GM19035 (cell line): Measurements from ENCODE around the gene COLEC11.

Experiments
- ATAC-seq: cut with Tn5 transposase; IDR thresholded peaks from one replicate; pipeline ENCODE4 v1.9.1; 2021; ENCODE audit not compliant: unreplicated experiment

COLEC11 gene

DNA sequence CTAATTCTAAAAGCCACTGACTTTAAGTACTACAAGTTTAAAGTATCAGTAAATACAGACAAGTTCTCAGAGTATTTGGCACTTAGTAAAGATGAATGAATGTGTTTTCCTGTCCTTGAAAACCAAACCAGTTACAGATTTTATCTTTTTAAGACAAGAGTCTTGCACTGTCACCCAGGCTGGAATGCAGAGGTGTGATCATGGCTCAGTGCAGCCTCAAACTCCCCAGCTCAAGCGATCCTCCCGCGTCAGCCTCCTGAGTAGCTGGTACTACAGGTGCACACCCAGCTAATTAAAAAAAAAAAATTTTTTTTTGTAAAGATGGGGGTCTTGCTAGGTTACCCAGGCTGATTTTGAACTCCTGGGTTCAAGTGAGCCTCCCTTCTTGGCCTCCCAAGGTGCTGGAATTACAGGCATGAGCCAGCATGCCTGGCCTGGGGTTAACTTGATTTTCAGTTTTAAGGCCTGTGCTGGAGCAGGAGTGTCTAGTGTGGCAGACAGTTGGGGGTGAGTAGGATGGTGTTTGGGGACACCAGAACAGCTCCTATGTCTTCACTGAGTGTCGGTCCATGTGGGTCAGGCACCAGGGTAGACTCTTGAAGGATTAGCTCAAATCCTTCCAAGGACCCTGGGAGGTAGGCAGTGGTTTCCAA is 10.2 kb upstream of the COLEC11 start:
- ATAC-seq, result no peak

DNA sequence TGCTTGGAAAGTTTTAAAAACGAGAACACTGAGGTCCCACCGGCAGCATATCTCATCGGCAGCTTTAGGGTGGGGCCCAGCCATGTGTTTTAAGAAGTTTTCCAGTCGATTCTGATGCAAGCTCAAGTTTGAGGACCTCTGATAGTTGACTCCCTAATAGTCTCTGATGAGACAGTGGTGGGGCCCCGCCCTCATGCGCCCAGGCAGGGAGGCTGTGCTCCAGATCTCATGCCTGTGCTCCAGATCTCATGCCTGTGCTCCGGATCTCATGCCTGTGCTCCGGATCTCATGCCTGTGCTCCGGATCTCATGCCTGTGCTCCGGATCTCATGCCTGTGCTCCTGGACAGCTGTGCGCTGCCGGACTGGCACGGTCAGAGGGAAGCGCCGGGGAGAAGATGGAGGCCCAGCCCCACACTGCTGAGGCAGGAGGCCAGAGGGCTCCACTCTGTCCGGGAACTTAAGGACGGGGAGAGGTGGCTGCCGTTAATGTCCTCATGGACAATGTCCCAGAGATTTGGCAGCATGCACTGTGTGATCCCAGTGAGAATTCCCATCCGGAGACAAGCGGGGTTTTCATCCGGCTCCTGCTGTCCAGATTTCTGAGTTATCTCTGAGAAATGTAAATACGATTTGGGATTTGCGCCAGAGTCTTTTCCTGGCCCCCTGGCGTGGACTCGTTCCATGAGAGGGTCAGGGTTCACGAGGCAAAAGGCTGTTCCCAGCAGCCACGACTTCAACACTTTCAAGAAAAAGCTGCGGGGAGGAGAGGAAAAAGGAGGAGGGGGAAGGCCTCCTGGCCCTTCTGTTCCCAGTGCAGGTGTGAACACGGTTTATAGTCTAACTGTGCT is 9.4 kb upstream of the COLEC11 start:
- no peak for ATAC-seq

DNA sequence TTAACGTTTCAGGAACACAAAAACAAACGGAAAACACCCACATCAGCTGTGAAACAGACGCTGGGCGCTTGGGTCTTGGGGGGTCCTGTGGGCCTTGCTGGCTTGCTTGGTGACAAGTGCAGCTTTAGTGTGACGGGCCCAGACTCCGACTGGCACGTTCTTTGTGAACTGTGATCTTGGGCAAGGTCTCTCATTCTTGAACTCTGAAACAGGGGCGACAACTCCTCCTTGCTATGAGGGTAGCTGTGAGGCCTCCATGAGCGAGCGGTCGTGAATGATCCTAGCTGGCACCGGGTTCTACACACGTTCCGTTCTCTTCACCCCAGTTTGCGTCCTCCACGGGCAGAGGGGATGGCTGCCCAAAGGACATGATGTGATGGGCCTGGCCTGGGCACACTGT is 8.7 kb upstream of the COLEC11 start:
- no peak for ATAC-seq

DNA sequence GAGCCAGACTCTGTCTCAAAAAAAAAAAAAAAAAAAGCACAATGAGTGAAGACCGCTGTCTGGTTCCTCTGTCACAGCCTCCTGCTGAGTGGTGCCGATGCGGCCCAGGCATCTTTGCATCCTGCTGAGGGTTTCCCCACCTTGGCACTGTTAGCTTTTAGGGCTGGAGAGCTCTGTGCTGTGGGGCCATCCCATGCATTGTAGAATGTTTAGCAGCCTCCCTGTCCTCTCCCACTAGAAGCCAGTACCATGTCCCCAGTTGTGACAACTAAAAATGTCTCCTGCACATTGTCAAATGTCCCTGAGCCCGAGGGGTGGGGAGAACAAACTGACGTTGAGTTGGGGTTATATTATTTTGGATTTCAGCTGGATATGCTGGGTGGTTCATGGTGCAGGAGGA is 7.9 kb upstream of the COLEC11 start:
- no peak for ATAC-seq

DNA sequence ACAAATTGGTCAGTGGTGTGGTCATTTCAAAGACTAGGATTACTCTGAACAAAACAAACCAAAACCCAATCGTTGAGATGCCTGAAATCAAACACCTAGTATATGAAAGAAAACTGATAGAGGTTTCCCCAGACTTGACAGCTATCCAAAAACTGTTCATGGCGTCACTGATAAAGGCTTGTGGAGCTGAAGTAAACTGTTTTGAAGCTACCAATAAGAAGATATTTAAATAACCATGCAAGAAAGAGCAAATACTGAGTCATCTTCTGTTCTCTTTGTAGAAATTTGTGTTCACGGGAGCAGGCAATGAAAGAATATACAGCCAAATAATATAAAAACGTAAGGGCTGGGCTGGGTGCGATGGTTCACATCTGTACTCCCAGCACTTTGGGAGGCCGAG is 7.5 kb upstream of the COLEC11 start:
- ATAC-seq, result no peak

DNA sequence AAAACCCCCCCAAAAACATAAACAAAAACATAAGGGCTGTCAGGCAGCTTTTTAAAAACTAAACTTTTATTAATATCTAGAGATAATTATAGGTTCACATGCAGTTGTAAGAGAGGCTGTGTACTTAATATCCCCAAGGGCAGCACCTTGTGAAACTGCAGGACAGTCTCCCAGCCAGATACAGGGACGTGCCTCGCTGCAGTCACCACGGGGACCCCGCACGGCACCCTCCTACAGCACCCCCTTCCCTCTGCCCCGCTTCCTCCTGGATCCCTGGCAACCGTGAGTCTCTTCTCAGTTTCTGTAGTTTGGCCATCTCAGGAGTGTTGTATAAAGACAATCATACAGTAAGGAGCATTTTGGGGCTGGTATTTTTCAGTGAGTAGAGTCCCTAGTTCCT is 6.8 kb upstream of the COLEC11 start:
- ATAC-seq, result no peak

DNA sequence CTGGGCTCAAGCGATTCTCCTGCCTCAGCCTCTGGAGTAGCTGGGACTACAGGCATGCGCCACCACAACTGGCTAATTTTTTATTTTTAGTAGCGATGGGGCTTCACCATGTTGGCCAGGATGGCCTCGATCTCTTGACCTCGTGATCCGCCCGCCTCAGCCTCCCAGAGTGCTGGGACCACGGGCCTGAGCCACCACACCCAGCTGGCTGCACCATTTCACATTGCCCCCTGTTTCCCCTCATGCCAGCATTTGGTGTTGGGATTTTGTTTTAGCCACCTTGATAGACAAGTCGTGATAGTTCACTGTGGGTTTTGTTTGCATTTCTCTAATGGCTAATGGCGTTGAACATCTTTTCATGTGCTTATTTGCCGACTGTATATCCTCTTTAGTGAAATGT is 5.8 kb upstream of the COLEC11 start:
- ATAC-seq, result no peak

DNA sequence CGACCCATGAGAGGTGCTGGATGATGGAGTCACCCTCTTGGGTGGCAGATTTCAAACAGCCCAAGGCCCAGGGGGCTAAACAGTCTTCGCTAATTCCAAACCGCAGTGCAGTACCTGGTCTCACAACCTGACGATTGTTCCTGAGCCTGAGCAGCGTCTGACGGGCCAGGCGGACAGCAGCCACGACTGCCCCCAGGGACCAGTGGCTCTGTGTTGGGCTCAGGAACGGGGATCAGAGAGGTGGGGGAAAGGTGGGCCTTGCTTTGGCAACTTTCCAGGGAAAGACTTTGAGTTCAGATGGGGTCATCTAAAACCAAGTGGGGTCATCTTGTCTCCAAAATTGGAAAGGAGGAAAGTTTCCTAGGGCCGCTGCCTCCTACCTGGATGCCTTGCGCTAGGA is 492 bp downstream of the COLEC11 start:
- no peak for ATAC-seq

DNA sequence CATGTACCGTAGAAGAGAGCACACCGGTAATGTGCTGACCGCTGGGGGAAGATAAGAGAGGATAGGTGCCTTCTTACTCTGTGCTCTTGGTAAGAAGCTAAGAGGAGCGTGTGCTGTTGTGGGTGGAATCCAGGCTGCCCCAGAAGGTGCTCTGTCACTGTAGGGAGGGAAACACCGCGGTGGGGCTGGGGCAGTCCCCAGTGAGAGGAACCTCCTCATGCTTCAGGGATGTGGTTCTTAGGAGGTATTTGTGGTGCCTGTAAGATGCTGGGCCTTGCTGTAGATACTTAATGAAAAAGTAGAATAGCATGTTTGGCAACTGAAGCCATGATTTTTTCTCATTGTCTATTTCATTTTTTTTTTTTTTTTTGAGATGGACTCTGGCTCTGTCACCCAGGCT is 1.1 kb downstream of the COLEC11 start:
- ATAC-seq, result peak; percentile 80

DNA sequence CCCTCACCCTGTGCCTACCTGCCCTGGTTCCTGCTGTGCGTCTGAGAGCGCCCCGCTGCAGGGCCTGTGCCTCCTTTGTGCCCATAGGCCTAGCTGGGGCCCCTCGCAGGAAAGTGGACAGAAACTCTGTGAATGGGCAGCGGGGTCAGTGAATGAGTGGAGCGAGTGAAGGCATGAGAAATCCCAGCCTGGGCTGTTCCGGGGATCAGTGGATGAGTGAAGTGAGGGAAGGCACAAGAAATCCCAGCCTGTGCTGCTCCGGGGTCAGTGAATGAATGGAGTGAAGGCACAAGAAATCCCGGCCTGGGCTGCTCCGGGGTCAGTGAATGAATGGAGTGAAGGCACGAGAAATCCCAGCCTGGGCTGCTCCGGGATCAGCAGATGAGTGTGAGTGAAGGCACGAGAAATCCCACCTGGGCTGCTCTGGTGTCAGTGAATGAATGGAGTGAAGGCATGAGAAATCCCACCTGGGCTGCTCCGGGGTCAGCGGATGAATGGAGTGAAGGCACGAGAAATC is 2.0 kb downstream of the COLEC11 start:
- ATAC-seq, result no peak

DNA sequence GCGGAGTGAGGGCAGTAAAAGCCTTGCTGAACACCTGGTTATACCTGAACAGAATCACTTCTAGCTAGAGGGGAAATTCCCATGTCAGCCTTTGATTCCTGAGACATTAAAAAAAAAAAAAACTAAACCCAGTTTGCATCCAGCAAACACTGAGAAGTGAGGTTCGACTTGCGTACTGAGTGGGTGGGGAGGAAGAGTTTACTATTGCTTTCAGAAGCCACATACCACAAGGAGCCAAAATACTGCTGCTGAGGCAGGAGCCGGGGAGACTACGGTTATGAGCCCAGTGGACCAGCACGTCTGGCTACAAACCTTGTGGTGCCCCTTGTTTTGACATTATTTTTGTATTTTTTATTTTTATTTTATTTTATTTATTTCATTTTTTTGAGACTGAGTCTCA is 2.7 kb downstream of the COLEC11 start:
- no peak for ATAC-seq

DNA sequence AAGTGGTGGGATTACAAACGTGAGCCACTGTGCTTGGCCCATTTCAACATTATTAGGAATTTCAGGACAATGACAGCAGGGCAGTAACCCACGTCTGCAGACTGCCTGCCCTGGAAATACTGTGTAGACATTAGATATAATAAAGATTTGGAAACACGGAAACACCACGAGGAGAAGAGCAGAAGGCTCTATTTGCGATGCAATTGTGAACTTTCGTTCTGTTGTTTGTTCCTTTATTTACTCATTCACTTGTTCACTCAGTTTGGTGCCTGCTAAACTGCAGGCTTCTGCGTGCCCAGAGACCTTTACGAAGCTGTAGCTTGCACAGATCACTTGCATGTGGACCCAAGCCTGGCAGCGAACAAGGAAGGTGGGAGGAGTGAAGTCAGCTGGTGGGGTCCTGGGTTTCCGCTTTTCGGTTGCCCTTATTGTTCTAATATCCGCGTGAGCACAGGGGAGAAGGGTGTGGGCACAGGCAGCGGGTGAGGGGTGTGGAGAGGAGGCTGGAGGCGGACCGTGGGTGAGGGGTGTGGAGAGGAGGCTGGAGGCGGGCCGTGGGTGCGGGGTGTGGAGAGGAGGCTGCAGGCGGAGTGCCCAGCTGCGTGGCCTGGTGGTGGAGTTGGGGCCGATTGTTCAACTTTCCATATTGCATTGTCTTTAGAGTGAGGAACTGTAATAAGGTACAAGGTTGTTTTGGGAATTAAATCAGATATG is 3.4 kb downstream of the COLEC11 start:
- no peak for ATAC-seq

DNA sequence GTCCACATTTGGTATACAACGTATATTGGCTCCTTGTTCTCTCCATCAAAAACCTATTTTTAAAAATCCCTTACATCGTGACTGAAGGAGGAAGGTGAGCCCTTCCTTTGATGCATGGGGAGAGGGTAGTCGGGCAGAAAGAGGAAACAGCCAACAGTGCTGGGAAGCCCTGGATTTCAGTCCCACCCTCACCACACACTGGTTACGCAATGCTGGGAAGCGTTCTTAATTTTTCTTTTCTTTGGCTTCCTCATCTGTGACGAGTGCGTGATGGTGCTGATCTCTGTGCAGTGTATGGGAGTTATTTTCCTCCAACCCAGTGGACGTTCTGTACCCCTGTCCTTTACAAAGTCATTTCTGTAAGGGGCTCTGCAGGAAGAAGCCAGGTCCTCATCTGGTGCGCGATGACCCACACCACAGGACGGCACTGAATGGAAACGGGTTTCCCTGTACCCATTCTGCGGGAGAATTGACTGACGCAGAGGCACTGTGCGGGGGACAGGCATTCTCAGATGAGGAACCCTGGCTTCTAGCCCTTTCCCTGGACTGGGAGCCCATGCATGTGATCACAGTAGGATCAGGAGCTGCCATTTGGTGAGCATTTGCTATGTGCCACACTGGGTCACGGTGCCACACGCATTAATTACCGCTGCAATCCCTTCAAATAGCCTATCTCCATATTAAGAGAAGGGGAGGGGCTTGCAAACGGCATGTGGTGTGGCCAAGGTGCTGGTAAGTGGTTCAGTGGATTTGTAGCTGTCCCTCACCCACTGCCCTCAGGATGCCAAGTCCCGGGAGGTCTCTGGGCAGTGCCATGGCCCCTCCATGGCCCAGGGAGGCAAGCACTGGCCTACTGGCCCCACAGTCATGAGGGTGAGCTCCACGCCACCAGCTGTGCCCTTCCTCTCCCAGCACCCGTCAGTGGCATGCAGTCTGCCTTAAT is 4.3 kb downstream of the COLEC11 start:
- no peak for ATAC-seq

DNA sequence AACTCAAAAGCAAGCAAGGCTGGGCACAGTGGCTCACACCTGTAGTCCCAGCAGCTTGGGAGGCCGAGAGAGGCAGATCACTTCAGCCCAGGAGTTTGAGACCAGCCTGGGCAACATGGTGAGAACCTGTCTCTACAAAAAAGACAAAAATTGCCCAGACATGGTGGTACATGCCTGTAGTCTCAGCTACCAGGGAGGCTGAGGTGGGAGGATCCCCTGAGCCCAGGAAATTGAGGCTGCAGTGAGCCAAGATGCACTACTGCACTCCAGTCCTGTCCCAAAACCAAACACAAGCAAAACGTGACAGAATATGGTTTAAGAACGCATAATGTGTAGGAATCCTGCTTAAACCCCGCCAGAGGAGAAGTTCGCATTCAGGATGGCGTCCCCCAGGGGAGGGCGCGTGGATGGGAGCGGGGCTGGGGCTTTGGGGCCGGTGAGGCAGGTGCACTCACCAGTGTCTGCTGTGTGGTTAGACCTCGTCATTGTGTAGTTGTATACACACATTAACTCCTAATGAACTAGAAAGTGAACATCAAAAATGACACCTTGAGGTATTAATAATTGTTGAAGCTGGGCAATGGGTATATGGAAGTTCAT is 5.4 kb downstream of the COLEC11 start:
- ATAC-seq, result no peak

DNA sequence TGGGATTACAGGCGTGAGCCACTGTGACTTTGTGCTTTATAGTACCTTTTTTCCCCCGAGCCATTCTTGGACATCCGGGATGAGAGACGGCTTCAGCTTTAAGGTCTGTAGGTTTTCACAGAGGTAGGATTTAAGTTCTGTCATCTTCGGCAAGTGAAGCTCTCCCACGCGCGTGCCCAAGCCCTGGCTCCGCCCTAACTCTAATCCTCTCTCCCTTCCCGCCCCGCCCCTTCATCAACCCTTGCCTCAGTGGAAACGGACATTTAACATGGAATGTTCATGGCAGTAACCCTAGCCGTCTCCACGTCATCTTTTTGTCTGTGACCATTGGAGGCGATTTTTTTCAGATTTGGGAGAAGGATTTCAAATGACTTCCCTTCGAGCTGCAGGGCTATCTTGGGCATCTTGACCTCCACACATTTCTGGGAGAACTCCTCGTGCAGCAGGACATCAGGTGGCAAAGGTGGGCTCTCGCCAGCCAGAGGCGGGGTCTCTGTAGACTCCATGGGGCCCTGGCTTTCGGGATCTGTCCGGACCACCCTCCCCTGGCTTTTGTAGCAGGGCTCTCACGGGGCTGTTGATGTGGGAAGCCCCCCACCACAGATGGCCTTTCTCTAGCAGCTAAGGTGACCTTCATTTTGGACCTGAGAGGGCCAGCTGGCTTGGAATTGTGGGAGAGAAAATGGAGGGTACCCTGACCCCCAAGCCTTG is 6.8 kb downstream of the COLEC11 start:
- no peak for ATAC-seq

DNA sequence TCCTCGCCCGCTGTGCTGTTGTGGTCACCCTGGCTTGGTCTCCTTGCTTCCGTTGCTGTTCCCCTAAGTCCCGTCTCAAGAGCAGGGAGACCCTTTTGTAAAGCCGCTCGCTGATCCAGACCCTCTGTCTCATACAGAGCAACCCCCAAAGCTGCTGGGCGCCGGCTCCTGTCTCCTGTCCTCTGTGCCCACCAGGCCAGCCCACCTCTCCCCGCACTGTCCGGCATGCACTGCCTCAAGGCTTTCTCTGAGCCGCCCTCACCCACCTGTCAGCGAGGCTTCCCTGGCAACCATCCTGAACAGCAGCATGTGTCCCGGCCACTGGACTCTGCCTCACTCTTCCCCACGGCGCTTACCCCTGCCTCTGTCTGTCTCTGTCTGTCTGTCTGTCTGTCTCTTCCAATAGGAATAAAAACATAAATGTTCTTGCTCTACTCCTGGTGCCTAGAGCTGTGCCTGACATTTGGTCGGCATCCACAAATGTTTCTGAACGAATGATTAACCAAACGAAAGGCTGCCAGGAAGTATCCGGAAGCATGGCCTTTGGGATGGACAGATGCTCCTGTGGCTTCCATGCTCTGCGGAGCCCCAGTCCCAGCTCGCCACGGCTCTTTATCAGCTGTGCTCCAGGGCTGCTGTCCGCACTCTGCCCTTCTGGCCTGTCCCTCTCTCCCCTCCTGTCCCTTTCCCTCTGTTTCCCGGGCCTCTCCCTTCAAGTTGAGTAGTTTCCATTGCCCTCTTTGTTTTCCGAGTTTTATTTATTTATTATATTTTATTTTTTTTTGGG is 7.8 kb downstream of the COLEC11 start:
- no peak for ATAC-seq

DNA sequence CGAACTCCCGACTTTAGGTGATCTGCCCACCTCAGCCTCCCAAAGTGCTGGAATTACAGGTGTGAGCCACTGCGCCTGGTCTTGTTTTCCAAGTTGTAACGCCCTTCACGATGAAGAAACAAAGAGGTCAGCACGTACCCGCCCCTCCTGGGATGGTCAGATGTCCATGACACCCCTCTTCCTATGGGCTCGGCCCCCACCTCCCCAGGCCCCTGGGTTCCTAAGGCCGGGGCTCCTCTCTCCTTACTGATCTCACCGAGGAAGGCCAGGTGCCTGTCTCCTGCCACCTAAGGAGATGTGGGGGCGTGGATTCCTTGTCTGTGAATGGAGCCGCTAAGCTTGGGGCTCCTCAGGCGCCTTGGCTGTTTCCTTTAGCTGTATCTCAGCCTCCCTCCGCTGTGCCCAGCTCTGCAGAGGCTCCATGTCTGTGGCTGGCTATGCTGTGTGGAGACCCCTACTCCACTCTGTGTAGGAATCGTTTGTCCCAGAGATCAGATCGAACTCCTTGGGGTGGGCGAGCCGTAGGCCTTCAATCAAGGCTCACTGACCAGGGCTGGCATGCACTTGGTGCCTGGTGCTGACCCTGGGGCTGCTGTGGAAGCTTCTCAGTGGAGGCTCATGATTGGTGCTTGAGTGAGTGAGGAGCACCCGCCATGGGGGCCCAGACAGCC is 8.8 kb downstream of the COLEC11 start:
- no peak for ATAC-seq

DNA sequence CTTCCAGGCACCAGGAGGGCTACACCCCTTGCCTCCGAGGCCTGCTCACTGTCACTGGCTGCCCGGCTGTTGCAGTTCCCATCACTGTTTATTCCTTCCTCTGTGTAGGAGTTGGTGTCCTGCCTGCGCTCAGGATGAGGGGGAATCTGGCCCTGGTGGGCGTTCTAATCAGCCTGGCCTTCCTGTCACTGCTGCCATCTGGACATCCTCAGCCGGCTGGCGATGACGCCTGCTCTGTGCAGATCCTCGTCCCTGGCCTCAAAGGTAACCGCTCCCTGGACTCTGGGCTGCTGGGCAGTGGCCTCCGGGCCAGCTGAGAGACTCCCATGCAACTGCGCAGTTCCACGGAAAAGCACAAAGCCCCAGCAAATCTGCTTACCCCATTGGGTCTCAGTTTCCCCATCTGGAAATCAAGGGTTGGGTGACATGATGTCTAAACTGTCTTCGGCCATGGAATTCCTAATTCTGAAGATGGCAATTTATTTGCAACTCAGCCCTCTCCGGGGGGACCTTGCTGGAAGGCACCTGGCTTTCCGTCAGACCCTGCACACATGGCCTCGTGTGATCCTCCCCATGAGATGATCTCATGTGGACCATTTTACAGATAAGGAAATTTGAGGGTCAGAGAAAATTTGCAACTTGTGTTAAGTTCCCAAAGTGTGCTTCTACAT is 9.4 kb downstream of the COLEC11 start:
- no peak for ATAC-seq
